A549 (cell line): ENCODE results near the gene IFNA17. TPM values are rescaled to one million over a fixed set of nuclear protein-coding genes. Genes with fewer than 3 reads are reported as not detected.
"Not testable (repeated sequence)": the region's sequence is repeated elsewhere in the genome, so short reads cannot be mapped to it uniquely, and the experiment has no call there.

ENCODE experiments used
- ATAC-seq, 2 experiments: fragments of 200-7000 bp in 1 of 2; fragments of >200 bp in 1 of 2; cut with Nextera tagmentation in 1 of 2; cut with Tn5 transposase in 1 of 2; 3 replicates each; pipeline versions ENCODE4 v1.8.0 to v1.9.1; 2018 to 2020; ENCODE audit warnings: mild to moderate bottlenecking in 1 of 2, moderate library complexity in 1 of 2
- CTCF ChIA-PET: fragments of 300-600 bp; sonication (Branson Sonifier 250); formaldehyde crosslinking; extraction: SDS; loops from one replicate; lab custom pipeline; 2021; ENCODE audit warnings: antibody characterized with exemption, inconsistent platforms; lab: Yijun Ruan, JAX
- POLR2A ChIA-PET: fragments of 350-600 bp; formaldehyde crosslinking; extraction: SDS; loops from one replicate; lab custom pipeline; 2021; ENCODE audit warnings: antibody characterized with exemption, inconsistent platforms; lab: Yijun Ruan, JAX
- DNase-seq, 2 experiments: peaks; one replicate each; pipeline versions ENCODE4 v3.0.0 to v3.0.0-alpha.2; 2011 to 2016; ENCODE audit warnings: low read depth in 1 of 2, low spot score in 1 of 2
- FAIRE-seq: peaks from 2 replicates; lab custom pipeline; 2011; peaks lifted over from hg19 to GRCh38; lab: Jason Lieb, UNC
- H3K27ac ChIP-seq, 2 experiments: fragments of >200 bp; sonication (Bioruptor Twin); formaldehyde crosslinking; 3 replicates each; pipeline ENCODE4 v1.5.1; 2016 to 2017
- H3K4me1 ChIP-seq: fragments of >200 bp; sonication (Bioruptor Twin); formaldehyde crosslinking; 3 replicates; pipeline ENCODE4 v1.6.1; 2016
- H3K4me2 ChIP-seq: fragments of >200 bp; sonication (Bioruptor Twin); formaldehyde crosslinking; 3 replicates; pipeline ENCODE4 v1.6.1; 2016
- H3K4me3 ChIP-seq: fragments of >200 bp; sonication (Bioruptor Twin); formaldehyde crosslinking; 3 replicates; pipeline ENCODE4 v1.5.1; 2016
- H3K9me3 ChIP-seq: fragments of >200 bp; sonication (Bioruptor Twin); formaldehyde crosslinking; 3 replicates; pipeline ENCODE4 v1.6.1; 2016
- BHLHE40 ChIP-seq: IDR thresholded peaks from 2 replicates; pipeline ENCODE4 v1.6.1; 2012; ENCODE audit warnings: low read depth, low read length, inconsistent platforms
- CBX8 ChIP-seq: fragments of 200-600 bp; sonication (generic); IDR thresholded peaks from 2 replicates; pipeline ENCODE4 v1.6.1; 2016
- CTCF ChIP-seq: fragments of >200 bp; sonication (Bioruptor Twin); formaldehyde crosslinking; IDR thresholded peaks from 3 replicates; pipeline ENCODE4 v1.5.1; 2016
- E2F6 ChIP-seq: IDR thresholded peaks from 2 replicates; pipeline ENCODE4 v1.6.1; 2012; ENCODE audit warnings: low read depth, borderline replicate concordance
- ESRRA ChIP-seq: fragments of 150-350 bp; IDR thresholded peaks from 2 replicates; pipeline ENCODE4 v1.6.1; 2014; ENCODE audit warnings: mild to moderate bottlenecking, low read length, borderline replicate concordance
- HDAC2 ChIP-seq: fragments of 200-600 bp; sonication (generic); IDR thresholded peaks from 2 replicates; pipeline ENCODE4 v1.6.1; 2016
- HES2 ChIP-seq: fragments of >200 bp; sonication (Bioruptor Twin); formaldehyde crosslinking; IDR thresholded peaks from 2 replicates; pipeline ENCODE4 v1.6.1; 2016
- HMGXB4 ChIP-seq: fragments of 250-450 bp; sonication (Bioruptor Pico); IDR thresholded peaks from 2 replicates; pipeline ENCODE4 v1.5.0; 2021; ENCODE audit warnings: mild to moderate bottlenecking, moderate library complexity, borderline replicate concordance
- JUN ChIP-seq, 2 experiments: fragments of >200 bp; sonication (Bioruptor Twin); formaldehyde crosslinking; IDR thresholded peaks; 2 replicates in 1 of 2; 3 replicates in 1 of 2; pipeline ENCODE4 v1.6.1; 2016 to 2017
- JUNB ChIP-seq: fragments of >200 bp; sonication (Bioruptor Twin); formaldehyde crosslinking; IDR thresholded peaks from 2 replicates; pipeline ENCODE4 v1.6.1; 2016
- KDM5A ChIP-seq: fragments of 200-600 bp; sonication (generic); IDR thresholded peaks from 2 replicates; pipeline ENCODE4 v1.6.1; 2016; ENCODE audit warnings: antibody characterized with exemption, mild to moderate bottlenecking
- MAZ ChIP-seq: fragments of 150-350 bp; IDR thresholded peaks from 2 replicates; pipeline ENCODE4 v1.6.1; 2014; ENCODE audit warnings: antibody characterized with exemption, low read depth, low read length, borderline replicate concordance
- NPAS2 ChIP-seq: fragments of 250-450 bp; sonication (Bioruptor Pico); IDR thresholded peaks from 2 replicates; pipeline ENCODE4 v1.8.0; 2022; ENCODE audit warnings: mild to moderate bottlenecking, moderate library complexity, borderline replicate concordance
- PHF8 ChIP-seq: fragments of 200-600 bp; sonication (generic); IDR thresholded peaks from 2 replicates; pipeline ENCODE4 v1.6.1; 2016; ENCODE audit warnings: low read depth, mild to moderate bottlenecking, antibody characterized with exemption, moderate library complexity, borderline replicate concordance
- RAD21 ChIP-seq, 2 experiments: fragments of >200 bp in 1 of 2; sonication (Bioruptor Twin) in 1 of 2; formaldehyde crosslinking in 1 of 2; IDR thresholded peaks in 1 of 2; conservative IDR thresholded peaks in 1 of 2; 2 replicates in 1 of 2; 3 replicates in 1 of 2; pipeline ENCODE4 v1.6.1; 2012 to 2018; ENCODE audit warnings: inconsistent platforms in 1 of 2
- RFX5 ChIP-seq: fragments of 450-650 bp; IDR thresholded peaks from 2 replicates; pipeline ENCODE4 v1.7.1; 2014; ENCODE audit warnings: antibody characterized with exemption, mild to moderate bottlenecking, moderate library complexity
- SMC3 ChIP-seq: fragments of >200 bp; sonication (Bioruptor Twin); formaldehyde crosslinking; IDR thresholded peaks from 3 replicates; pipeline ENCODE4 v1.6.1; 2018; ENCODE audit warnings: inconsistent platforms
- SREBF2 ChIP-seq: fragments of 450-650 bp; IDR thresholded peaks from 2 replicates; pipeline ENCODE4 v1.6.1; 2014; ENCODE audit warnings: mild to moderate bottlenecking, moderate library complexity
- TFCP2L1 ChIP-seq: fragments of 250-450 bp; sonication (Bioruptor Pico); IDR thresholded peaks from 2 replicates; pipeline ENCODE4 v1.5.0; 2021; ENCODE audit warnings: mild to moderate bottlenecking
- ZSCAN20 ChIP-seq: fragments of 250-450 bp; sonication (Bioruptor Pico); IDR thresholded peaks from 2 replicates; pipeline ENCODE4 v1.8.0; 2022; ENCODE audit warnings: mild to moderate bottlenecking, moderate library complexity
- WGBS: methylation state at CpG from one replicate; pipeline ENCODE4 v1.1.6; 2017; ENCODE audit errors: missing lambda C conversion rate; 5-methylcytosine and 5-hydroxymethylcytosine counted together
- polyA plus RNA-seq, 4 experiments: library from polyadenylated mRNA; depleted of rRNA in 3 of 4; stranded (reverse); fragments of >200 nt; fragmentation: RNase III in 1 of 4; extraction: RNeasy Plus Mini Kit Qiagen cat#74134 plus additional on column Dnase treatment in 1 of 4; gene quantifications; 2 replicates in 3 of 4; 3 replicates in 1 of 4; pipeline ENCODE4 v1.2.3, GENCODE V29; 2011 to 2017

IFNA17 gene
- polyA plus RNA-seq, 2 of the 4 experiments (the other 2 are of a cell fraction), result not detected

GRCh38 chr9:21239911-21240310 is 11.9 kb upstream of the IFNA17 start, which contains the start of gene IFNA14 (continued):
- TF ChIP-seq HMGXB4 (CRISPR knock-in tag) (no peak), JUN (IDR thresholded peaks at IDR 0.05) (no peak), SREBF2 (no peak), E2F6 (no peak)
- TF ChIP-seq, all 56 proteins: peak for 0

GRCh38 chr9:21236360-21236714 is 8.3 kb upstream of the IFNA17 start:
- FAIRE-seq, DNase-seq, H3K9me3 ChIP-seq, ATAC-seq, H3K4me1 ChIP-seq, H3K27ac ChIP-seq, H3K4me3 ChIP-seq, POLR2A ChIA-PET: not testable (repeated sequence)
- 57% methylated on average over 1 of the region's 1 CpG for WGBS
- 0 out of 3 replicates have a peak overlapping the region, but pooled peaks have one; percentile 49 for H3K4me2 ChIP-seq
- CTCF ChIA-PET, result interaction anchor here (0.6 to 2.1 kb wide), 24 partner anchors 10 to 560 kb away, joined by 3 to 21 read pairs (median 4); partner anchors contain the start of gene IFNA7

- WGBS, result 17% methylated on average over 8 of the region's 8 CpGs
- H3K4me1 ChIP-seq, H3K4me3 ChIP-seq, H3K9me3 ChIP-seq, H3K27ac ChIP-seq, FAIRE-seq, POLR2A ChIA-PET: not testable (repeated sequence)
- CTCF ChIA-PET, result interaction anchor here (0.6 to 2.1 kb wide), 28 partner anchors 11 to 561 kb away, joined by 3 to 21 read pairs (median 4); partner anchors contain the start of gene IFNA7
- peak; percentile 68 for TF ChIP-seq CTCF
- TF ChIP-seq SMC3, result peak; percentile 44; the same call in 1 of the 3 replicates
- peak; percentile 64 to 72 for TF ChIP-seq RAD21 (conservative IDR thresholded peaks at IDR 0.05 in 1 of 2, IDR thresholded peaks at IDR 0.05 in 1 of 2)
- H3K4me2 ChIP-seq, result peak overlapping the region; percentile 49; the same call in 1 of the 3 replicates
- ATAC-seq, result peak; percentile 95
- peak; percentile 19 to 60 for DNase-seq
Measured at GRCh38 chr9:21235468-21236359, 7.7 kb upstream of the IFNA17 start.

- CTCF ChIA-PET, result interaction anchor here (0.6 to 1.9 kb wide), 3 partner anchors 10 to 361 kb away, joined by 3 to 5 read pairs (median 4); no protein-coding TSS in a partner anchor
Measured at GRCh38 chr9:21234153-21234687, 6.2 kb upstream of the IFNA17 start.

More at GRCh38 chr9:21234153-21234687, 6.2 kb upstream of the IFNA17 start:
- no peak overlapping the region for H3K27ac ChIP-seq
- no peak for TF ChIP-seq HDAC2
- no peak for TF ChIP-seq KDM5A
- TF ChIP-seq HES2, result no peak
- no peak for TF ChIP-seq ZSCAN20 (CRISPR knock-in tag)
- no peak for TF ChIP-seq CBX8
- TF ChIP-seq PHF8, result no peak
- TF ChIP-seq BHLHE40, result no peak
- TF ChIP-seq ESRRA, result no peak
- TF ChIP-seq JUNB, result no peak
- no peak for TF ChIP-seq JUN (IDR thresholded peaks at IDR 0.05)
- no peak for TF ChIP-seq RFX5
- no peak for TF ChIP-seq RAD21 (conservative IDR thresholded peaks at IDR 0.05 in 1 of 2, IDR thresholded peaks at IDR 0.05 in 1 of 2)
- TF ChIP-seq NPAS2, result no peak
- no peak for TF ChIP-seq TFCP2L1 (CRISPR knock-in tag)
- no peak for TF ChIP-seq E2F6
- no peak for TF ChIP-seq MAZ
- ATAC-seq (no peak), FAIRE-seq (no peak), DNase-seq (no peak)
- H3K4me2 ChIP-seq, result no peak overlapping the region
- POLR2A ChIA-PET, result no interaction called here
- 40% methylated on average over 3 of the region's 4 CpGs for WGBS
- H3K9me3 ChIP-seq, result no peaks in the 10 kb centered on the region
- H3K4me1 ChIP-seq, result no peaks in the 10 kb centered on the region
- H3K4me3 ChIP-seq, result no peak overlapping the region
